Endometrium (tissue), 2 donors: Measurements from ENCODE around the gene GNA12.
"Not testable (repeated sequence)": the region's sequence is repeated elsewhere in the genome, so short reads cannot be mapped to it uniquely, and the experiment has no call there.

Source experiments
- FAIRE-seq: peaks from 2 replicates; lab custom pipeline; 2012; peaks lifted over from hg19 to GRCh38; lab: Jason Lieb, UNC
- donor health status: control.
- donor health status: control.

Gene GNA12

GRCh38 chr7:2864999-2865670 lies 21.0 kb upstream of the GNA12 start:
- no peak for FAIRE-seq

- no peak for FAIRE-seq
Observed at GRCh38 chr7:2864204-2864985, 20.3 kb upstream of the GNA12 start.

- FAIRE-seq = no peak
Observed at GRCh38 chr7:2863461-2864066, 19.5 kb upstream of the GNA12 start.

GRCh38 chr7:2862831-2863361 lies 18.8 kb upstream of the GNA12 start:
- no peak for FAIRE-seq

GRCh38 chr7:2861509-2861908 lies 17.4 kb upstream of the GNA12 start:
- no peak for FAIRE-seq

GRCh38 chr7:2860627-2861133 lies 16.6 kb upstream of the GNA12 start:
- no peak for FAIRE-seq

- FAIRE-seq = no peak
Observed at GRCh38 chr7:2859952-2860351, 15.8 kb upstream of the GNA12 start.

- FAIRE-seq = no peak
Observed at GRCh38 chr7:2858621-2859020, 14.5 kb upstream of the GNA12 start.

- no peak for FAIRE-seq
Observed at GRCh38 chr7:2856388-2857169, 12.5 kb upstream of the GNA12 start.

- no peak for FAIRE-seq
Observed at GRCh38 chr7:2855386-2855785, 11.3 kb upstream of the GNA12 start.

- not testable (repeated sequence) for FAIRE-seq
Observed at GRCh38 chr7:2853552-2853951, 9.4 kb upstream of the GNA12 start.

GRCh38 chr7:2853147-2853546 lies 9.0 kb upstream of the GNA12 start:
- no peak for FAIRE-seq

GRCh38 chr7:2851497-2851896 lies 7.4 kb upstream of the GNA12 start:
- FAIRE-seq = no peak

- no peak for FAIRE-seq
Observed at GRCh38 chr7:2849941-2850766, 6.0 kb upstream of the GNA12 start.

GRCh38 chr7:2845034-2845592 lies 1.0 kb upstream of the GNA12 start:
- no peak for FAIRE-seq

GRCh38 chr7:2843711-2844152 lies 376 bp downstream of the GNA12 start:
- no peak for FAIRE-seq

GRCh38 chr7:2843191-2843685 lies 870 bp downstream of the GNA12 start:
- FAIRE-seq = no peak

GRCh38 chr7:2841907-2842306 lies 2.2 kb downstream of the GNA12 start:
- no peak for FAIRE-seq

GRCh38 chr7:2840458-2840857 lies 3.6 kb downstream of the GNA12 start:
- FAIRE-seq = no peak

- FAIRE-seq = no peak
Observed at GRCh38 chr7:2838873-2839578, 5.1 kb downstream of the GNA12 start.
